WTC11 (cell line): ENCODE results near the gene DHX57.

ENCODE experiments used
- ATF3 ChIP-seq: sonication (generic); formaldehyde crosslinking; conservative IDR thresholded peaks from 2 replicates; pipeline ENCODE4 v1.8.1; 2022; ENCODE audit warnings: mild to moderate bottlenecking, missing genetic modification reagents
- JUN ChIP-seq: sonication (generic); formaldehyde crosslinking; IDR thresholded peaks from 2 replicates; pipeline ENCODE4 v1.8.0; 2023; ENCODE audit warnings: mild to moderate bottlenecking, missing genetic modification reagents
- MLX ChIP-seq: sonication (generic); formaldehyde crosslinking; IDR thresholded peaks from 2 replicates; pipeline ENCODE4 v1.8.1; 2023; ENCODE audit warnings: mild to moderate bottlenecking, missing genetic modification reagents, moderate library complexity
- NR1H2 ChIP-seq: sonication (generic); formaldehyde crosslinking; IDR thresholded peaks from 2 replicates; pipeline ENCODE4 v1.9.0; 2021; ENCODE audit warnings: mild to moderate bottlenecking, moderate library complexity, missing genetic modification reagents
- TP53 ChIP-seq: sonication (generic); formaldehyde crosslinking; IDR thresholded peaks from 2 replicates; pipeline ENCODE4 v1.8.1; 2023; ENCODE audit warnings: mild to moderate bottlenecking, missing genetic modification reagents
- ZNF121 ChIP-seq: sonication (generic); formaldehyde crosslinking; IDR thresholded peaks from 2 replicates; pipeline ENCODE4 v1.8.0; 2023; ENCODE audit warnings: missing genetic modification reagents
- TF ChIP-seq, protein P1 (sequence below): sonication (generic); formaldehyde crosslinking; IDR thresholded peaks from 2 replicates; pipeline ENCODE4 v1.8.1; 2023; ENCODE audit warnings: mild to moderate bottlenecking, moderate library complexity, missing genetic modification reagents
- TF ChIP-seq, protein P2 (sequence below): fragments of 200-600 bp; IDR thresholded peaks from 2 replicates; pipeline ENCODE4 v1.8.0; 2022; ENCODE audit warnings: antibody characterized with exemption
- TF ChIP-seq, protein P3 (sequence below): sonication (generic); formaldehyde crosslinking; IDR thresholded peaks from 2 replicates; pipeline ENCODE4 v1.8.1; 2023; ENCODE audit warnings: mild to moderate bottlenecking, missing genetic modification reagents
- TF ChIP-seq, protein P4 (sequence below): sonication (generic); formaldehyde crosslinking; IDR thresholded peaks from 2 replicates; pipeline ENCODE4 v1.8.1; 2022; ENCODE audit warnings: low read depth, mild to moderate bottlenecking, moderate library complexity, missing genetic modification reagents, borderline replicate concordance

DNA sequence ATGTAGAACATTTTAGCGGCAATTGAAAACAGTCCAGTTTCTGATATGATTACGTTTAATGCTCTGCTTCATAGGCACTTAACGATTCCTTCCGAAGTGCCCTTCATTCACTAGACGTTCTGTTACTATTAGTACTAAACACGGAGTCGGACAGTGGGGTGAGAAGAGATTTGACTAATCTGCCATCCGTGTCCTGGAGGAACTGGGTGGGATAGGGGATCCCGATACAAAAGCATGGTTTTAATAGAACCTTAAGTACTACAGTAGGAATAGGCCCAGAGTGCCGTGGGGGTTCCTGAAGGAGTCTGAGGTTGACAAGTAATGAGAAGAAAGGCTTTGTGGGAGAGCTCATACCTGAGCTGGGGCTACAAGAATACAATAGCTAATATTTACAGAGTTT is 673 bp upstream of the DHX57 start:
- TF ChIP-seq MLX (CRISPR knock-in tag) (no peak), NR1H2 (CRISPR knock-in tag) (no peak), ATF3 (CRISPR knock-in tag) (no peak), JUN (CRISPR knock-in tag) (no peak), ZNF121 (CRISPR knock-in tag) (no peak), TP53 (CRISPR knock-in tag) (no peak)
- TF ChIP-seq, protein P1, sequence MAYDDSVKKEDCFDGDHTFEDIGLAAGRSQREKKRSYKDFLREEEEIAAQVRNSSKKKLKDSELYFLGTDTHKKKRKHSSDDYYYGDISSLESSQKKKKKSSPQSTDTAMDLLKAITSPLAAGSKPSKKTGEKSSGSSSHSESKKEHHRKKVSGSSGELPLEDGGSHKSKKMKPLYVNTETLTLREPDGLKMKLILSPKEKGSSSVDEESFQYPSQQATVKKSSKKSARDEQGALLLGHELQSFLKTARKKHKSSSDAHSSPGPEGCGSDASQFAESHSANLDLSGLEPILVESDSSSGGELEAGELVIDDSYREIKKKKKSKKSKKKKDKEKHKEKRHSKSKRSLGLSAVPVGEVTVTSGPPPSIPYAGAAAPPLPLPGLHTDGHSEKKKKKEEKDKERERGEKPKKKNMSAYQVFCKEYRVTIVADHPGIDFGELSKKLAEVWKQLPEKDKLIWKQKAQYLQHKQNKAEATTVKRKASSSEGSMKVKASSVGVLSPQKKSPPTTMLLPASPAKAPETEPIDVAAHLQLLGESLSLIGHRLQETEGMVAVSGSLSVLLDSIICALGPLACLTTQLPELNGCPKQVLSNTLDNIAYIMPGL: no peak
- TF ChIP-seq, protein P2, sequence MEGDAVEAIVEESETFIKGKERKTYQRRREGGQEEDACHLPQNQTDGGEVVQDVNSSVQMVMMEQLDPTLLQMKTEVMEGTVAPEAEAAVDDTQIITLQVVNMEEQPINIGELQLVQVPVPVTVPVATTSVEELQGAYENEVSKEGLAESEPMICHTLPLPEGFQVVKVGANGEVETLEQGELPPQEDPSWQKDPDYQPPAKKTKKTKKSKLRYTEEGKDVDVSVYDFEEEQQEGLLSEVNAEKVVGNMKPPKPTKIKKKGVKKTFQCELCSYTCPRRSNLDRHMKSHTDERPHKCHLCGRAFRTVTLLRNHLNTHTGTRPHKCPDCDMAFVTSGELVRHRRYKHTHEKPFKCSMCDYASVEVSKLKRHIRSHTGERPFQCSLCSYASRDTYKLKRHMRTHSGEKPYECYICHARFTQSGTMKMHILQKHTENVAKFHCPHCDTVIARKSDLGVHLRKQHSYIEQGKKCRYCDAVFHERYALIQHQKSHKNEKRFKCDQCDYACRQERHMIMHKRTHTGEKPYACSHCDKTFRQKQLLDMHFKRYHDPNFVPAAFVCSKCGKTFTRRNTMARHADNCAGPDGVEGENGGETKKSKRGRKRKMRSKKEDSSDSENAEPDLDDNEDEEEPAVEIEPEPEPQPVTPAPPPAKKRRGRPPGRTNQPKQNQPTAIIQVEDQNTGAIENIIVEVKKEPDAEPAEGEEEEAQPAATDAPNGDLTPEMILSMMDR: no peak
- TF ChIP-seq, protein P3, sequence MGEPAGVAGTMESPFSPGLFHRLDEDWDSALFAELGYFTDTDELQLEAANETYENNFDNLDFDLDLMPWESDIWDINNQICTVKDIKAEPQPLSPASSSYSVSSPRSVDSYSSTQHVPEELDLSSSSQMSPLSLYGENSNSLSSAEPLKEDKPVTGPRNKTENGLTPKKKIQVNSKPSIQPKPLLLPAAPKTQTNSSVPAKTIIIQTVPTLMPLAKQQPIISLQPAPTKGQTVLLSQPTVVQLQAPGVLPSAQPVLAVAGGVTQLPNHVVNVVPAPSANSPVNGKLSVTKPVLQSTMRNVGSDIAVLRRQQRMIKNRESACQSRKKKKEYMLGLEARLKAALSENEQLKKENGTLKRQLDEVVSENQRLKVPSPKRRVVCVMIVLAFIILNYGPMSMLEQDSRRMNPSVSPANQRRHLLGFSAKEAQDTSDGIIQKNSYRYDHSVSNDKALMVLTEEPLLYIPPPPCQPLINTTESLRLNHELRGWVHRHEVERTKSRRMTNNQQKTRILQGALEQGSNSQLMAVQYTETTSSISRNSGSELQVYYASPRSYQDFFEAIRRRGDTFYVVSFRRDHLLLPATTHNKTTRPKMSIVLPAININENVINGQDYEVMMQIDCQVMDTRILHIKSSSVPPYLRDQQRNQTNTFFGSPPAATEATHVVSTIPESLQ (CRISPR knock-in tag): no peak
- TF ChIP-seq, protein P4, sequence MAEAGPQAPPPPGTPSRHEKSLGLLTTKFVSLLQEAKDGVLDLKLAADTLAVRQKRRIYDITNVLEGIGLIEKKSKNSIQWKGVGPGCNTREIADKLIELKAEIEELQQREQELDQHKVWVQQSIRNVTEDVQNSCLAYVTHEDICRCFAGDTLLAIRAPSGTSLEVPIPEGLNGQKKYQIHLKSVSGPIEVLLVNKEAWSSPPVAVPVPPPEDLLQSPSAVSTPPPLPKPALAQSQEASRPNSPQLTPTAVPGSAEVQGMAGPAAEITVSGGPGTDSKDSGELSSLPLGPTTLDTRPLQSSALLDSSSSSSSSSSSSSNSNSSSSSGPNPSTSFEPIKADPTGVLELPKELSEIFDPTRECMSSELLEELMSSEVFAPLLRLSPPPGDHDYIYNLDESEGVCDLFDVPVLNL: no peak
